SK-N-MC (cell line): ENCODE results near the gene FTL.

Experiments
- EZH2 ChIP-seq: fragments of 200-600 bp; sonication (generic); IDR thresholded peaks from one replicate; pipeline ENCODE4 v1.6.1; 2017; ENCODE audit warnings: antibody characterized with exemption
- POLR2AphosphoS5 ChIP-seq: IDR thresholded peaks from 2 replicates; pipeline ENCODE4 v1.6.1; 2012; ENCODE audit warnings: mild to moderate bottlenecking, low read depth, low read length, borderline replicate concordance

DNA sequence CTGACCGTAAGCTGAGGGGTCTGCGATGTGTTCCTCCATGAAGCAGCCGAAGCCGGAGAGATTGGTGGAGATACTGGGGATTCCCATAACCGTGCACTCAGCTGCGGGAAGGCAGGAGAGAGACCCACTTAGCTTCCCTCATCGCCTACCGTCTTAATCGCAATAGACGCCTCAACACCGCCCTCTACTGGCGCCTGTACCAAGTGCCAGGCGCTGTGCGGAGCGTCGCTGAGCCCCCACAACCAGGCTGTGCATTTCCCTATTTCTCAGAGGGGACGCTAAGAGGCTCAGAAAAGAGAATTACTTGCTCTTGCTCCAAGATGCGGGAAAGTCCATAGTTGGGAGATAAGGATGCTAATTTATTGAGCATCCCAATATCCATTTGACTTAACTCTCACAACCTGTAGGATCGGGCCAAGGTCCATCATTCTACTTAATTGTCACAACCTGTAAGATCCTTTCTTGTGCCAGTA, 5.8 kb downstream of the FTL start:
- no peak for TF ChIP-seq POLR2AphosphoS5
- no peak for TF ChIP-seq EZH2
